ENCODE measurements around the gene IL4R.

DNA sequence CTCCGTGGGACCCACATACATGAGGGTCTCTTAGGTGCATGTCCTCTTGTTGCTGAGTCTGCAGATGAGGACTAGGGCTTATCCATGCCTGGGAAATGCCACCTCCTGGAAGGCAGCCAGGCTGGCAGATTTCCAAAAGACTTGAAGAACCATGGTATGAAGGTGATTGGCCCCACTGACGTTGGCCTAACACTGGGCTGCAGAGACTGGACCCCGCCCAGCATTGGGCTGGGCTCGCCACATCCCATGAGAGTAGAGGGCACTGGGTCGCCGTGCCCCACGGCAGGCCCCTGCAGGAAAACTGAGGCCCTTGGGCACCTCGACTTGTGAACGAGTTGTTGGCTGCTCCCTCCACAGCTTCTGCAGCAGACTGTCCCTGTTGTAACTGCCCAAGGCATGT is 50.0 kb downstream of the IL4R start:
- TF ChIP-seq POLR2A (IDR thresholded peaks at IDR 0.05; ENCODE audit: insufficient read depth in 1 of 2, low read depth in 2 of 2, low read length in 2 of 2) (no peak), TCF12 (IDR thresholded peaks at IDR 0.05) (no peak), TCF12 (CRISPR knock-in tag; IDR thresholded peaks at IDR 0.05) (no peak), ZNF557 (CRISPR knock-in tag; IDR thresholded peaks at IDR 0.05) (no peak), YY1 (IDR thresholded peaks at IDR 0.05; ENCODE audit: insufficient read depth, insufficient replicate concordance, low read depth, low read length) (no peak), CTCF (CRISPR knock-in tag; IDR thresholded peaks at IDR 0.05) (no peak)

Data from HepG2 (cell line).